ENCODE results near the gene ADGRF1. TPM values are rescaled to one million over a fixed set of nuclear protein-coding genes. Genes with fewer than 3 reads are reported as not detected.

Gene ADGRF1
- total RNA-seq, 1 donor: not detected

- no peak overlapping the region for H3K4me3 ChIP-seq (ENCODE audit: low read depth, low read length)
- DNase-seq (ENCODE audit: low read depth): no peak
- TF ChIP-seq, protein P1, sequence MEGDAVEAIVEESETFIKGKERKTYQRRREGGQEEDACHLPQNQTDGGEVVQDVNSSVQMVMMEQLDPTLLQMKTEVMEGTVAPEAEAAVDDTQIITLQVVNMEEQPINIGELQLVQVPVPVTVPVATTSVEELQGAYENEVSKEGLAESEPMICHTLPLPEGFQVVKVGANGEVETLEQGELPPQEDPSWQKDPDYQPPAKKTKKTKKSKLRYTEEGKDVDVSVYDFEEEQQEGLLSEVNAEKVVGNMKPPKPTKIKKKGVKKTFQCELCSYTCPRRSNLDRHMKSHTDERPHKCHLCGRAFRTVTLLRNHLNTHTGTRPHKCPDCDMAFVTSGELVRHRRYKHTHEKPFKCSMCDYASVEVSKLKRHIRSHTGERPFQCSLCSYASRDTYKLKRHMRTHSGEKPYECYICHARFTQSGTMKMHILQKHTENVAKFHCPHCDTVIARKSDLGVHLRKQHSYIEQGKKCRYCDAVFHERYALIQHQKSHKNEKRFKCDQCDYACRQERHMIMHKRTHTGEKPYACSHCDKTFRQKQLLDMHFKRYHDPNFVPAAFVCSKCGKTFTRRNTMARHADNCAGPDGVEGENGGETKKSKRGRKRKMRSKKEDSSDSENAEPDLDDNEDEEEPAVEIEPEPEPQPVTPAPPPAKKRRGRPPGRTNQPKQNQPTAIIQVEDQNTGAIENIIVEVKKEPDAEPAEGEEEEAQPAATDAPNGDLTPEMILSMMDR (IDR thresholded peaks at IDR 0.05; ENCODE audit: insufficient read depth, low read length): no peak
These were observed 69.6 kb downstream of the ADGRF1 start for GRCh38 chr6:46972531-46972930.

GRCh38 chr6:46969206-46969605 lies 72.9 kb downstream of the ADGRF1 start:
- H3K4me3 ChIP-seq (ENCODE audit: low read depth, low read length): no peak overlapping the region
- TF ChIP-seq, protein P1 (IDR thresholded peaks at IDR 0.05; ENCODE audit: insufficient read depth, low read length): no peak
- DNase-seq (ENCODE audit: low read depth): no peak

- TF ChIP-seq, protein P1 (IDR thresholded peaks at IDR 0.05; ENCODE audit: insufficient read depth, low read length): no peak
- no peak for DNase-seq (ENCODE audit: low read depth)
- H3K4me3 ChIP-seq (ENCODE audit: low read depth, low read length): no peak overlapping the region
These were observed 74.2 kb downstream of the ADGRF1 start for GRCh38 chr6:46967826-46968349.

DNA sequence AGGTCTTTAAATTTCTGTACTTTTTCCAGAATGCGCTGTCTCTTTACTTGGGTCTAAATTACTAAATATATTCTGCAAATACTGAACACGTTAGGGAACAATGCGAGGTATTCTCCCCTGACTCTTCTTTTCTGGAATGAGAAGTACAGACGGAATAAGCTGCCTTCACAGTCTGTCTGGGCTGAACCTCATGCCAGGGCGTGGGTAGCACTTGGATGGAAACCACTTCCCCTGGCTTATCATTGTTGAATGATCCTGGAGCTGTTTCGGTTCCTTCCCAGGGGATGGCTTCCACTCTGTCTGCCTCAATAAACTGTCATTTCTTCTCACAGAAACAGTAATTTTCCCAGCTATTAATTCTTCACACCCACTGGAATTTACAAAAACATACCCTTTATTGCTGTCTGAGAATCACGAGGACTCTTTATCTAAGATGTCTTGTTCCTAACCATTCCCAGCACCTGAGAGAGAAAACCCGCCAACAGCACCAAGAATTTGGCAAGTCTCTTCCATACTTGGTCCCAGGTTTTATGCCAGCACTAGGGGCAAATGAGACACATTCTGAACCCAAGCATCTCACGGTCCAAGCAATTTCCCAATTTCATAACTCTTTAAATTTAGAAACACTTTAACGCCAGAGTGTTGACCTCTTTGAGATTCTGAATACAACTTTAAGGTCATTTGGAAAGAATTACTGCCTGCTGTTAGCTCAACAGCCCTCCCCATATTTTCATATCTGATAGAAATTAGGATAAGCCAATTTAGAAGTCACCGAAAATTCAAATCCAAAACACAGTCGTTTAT lies 77.2 kb downstream of the ADGRF1 start:
- TF ChIP-seq, protein P1 (IDR thresholded peaks at IDR 0.05; ENCODE audit: insufficient read depth, low read length): no peak
- peak; percentile 41 for DNase-seq (ENCODE audit: low read depth)
- H3K4me3 ChIP-seq (ENCODE audit: low read depth, low read length): no peak overlapping the region

GRCh38 chr6:46963626-46964025 lies 78.5 kb downstream of the ADGRF1 start:
- DNase-seq (ENCODE audit: low read depth): peak; percentile 63
- no peak overlapping the region for H3K4me3 ChIP-seq (ENCODE audit: low read depth, low read length)
- TF ChIP-seq, protein P1 (IDR thresholded peaks at IDR 0.05; ENCODE audit: insufficient read depth, low read length): no peak

- H3K4me3 ChIP-seq (ENCODE audit: low read depth, low read length): no peak overlapping the region
- DNase-seq (ENCODE audit: low read depth): no peak
- TF ChIP-seq, protein P1 (IDR thresholded peaks at IDR 0.05; ENCODE audit: insufficient read depth, low read length): no peak
These were observed 79.1 kb downstream of the ADGRF1 start for GRCh38 chr6:46963039-46963438.
